ENCODE results near the gene CCND3. TPM values are rescaled to one million over a fixed set of nuclear protein-coding genes. Genes with fewer than 3 reads are reported as not detected.

Gene CCND3
- total and polyA plus RNA-seq, 2 of the 13 experiments (the other 11 are each of a cell fraction or from before 2014, with no cell fraction given): 4.3 to 7.2 TPM

GRCh38 chr6:41940759-41941279 lies 789 bp downstream of the CCND3 start:
- DNase-seq (ENCODE audit: low spot score) (no peak), ATAC-seq (peak; percentile 17), FAIRE-seq (no peak)
- BruUV-seq (replicated peaks): no TSS peak
- Histone ChIP-seq H3K27ac (ENCODE audit: extremely low read length, insufficient read depth, low read length) (no peak overlapping the region), H3K4me3 (replicated peaks in 1 of 3; ENCODE audit: insufficient read depth in 1 of 3, low read depth in 2 of 3, low read length in 3 of 3) (peak overlapping the region; percentile 74 to 91 (median 75)), H2AFZ (ENCODE audit: low read length) (no peak overlapping the region), H3K4me2 (ENCODE audit: low read depth, low read length) (peak overlapping the region; percentile 98), H3K9ac (ENCODE audit: insufficient read depth, low read depth, low read length) (peak overlapping the region; percentile 48), H3K4me1 (ENCODE audit: insufficient read depth, low read length) (peaks cover 37% of the 10 kb centered on the region), H3K79me2 (ENCODE audit: insufficient read depth, low read length) (no peaks in the 10 kb centered on the region), H3K36me3 (replicated peaks in 1 of 2; ENCODE audit: control insufficient read depth in 1 of 2, insufficient read depth in 2 of 2, low read length in 2 of 2) (no peaks in the 10 kb centered on the region; a peak in 1 of 5 replicates), H3K9me3 (ENCODE audit: low read length) (no peaks in the 10 kb centered on the region), H3K27me3 (ENCODE audit: control insufficient read depth in 1 of 2, insufficient read depth in 2 of 2, low read length in 2 of 2) (no peaks in the 10 kb centered on the region), H4K20me1 (ENCODE audit: insufficient read depth, low read length) (peaks cover 4% of the 10 kb centered on the region; the same call in 1 of the 2 replicates)
- ChIA-PET POLR2A (no interaction called here), CTCF (ENCODE audit: low intra/inter-chr PET ratio, low total read pairs) (interaction anchor here (1.6 kb wide), 1 partner anchor 103 kb away, joined by 5 read pairs; no protein-coding TSS in a partner anchor)
- 4% methylated on average over 34 of the region's 38 CpGs for WGBS (ENCODE audit: low lambda C conversion rate)
- intact Hi-C loops (cut with micrococcal nuclease; ENCODE audit: unreplicated experiment): loop anchor here (1.0 to 2.0 kb wide), 3 partner anchors 20 to 103 kb away; partner anchors contain the start of genes BYSL and MED20
- in situ Hi-C loops (cut with HindIII; ENCODE audit: extremely low pct_ligation_motif_present, low pct_unique_long_range_greater_than_20kb): no loop called here
- TF ChIP-seq RFX1 (IDR thresholded peaks at IDR 0.05): no peak
- no peak for TF ChIP-seq CBX2 (IDR thresholded peaks at IDR 0.05; ENCODE audit: low read depth, low read length)
- no peak for TF ChIP-seq CBX2 (CRISPR knock-in tag; IDR thresholded peaks at IDR 0.05; ENCODE audit: low read depth)
- no peak for TF ChIP-seq GATA4 (IDR thresholded peaks at IDR 0.05; ENCODE audit: borderline replicate concordance, low read depth)
- TF ChIP-seq TARDBP (CRISPR knock-in tag; IDR thresholded peaks at IDR 0.05): no peak
- peak; percentile 10; the same call in 1 of the 2 replicates for TF ChIP-seq KAT8 (CRISPR knock-in tag; IDR thresholded peaks at IDR 0.05)
- peak; percentile 55 for TF ChIP-seq ZNF607 (CRISPR knock-in tag; IDR thresholded peaks at IDR 0.05; ENCODE audit: borderline replicate concordance)
- TF ChIP-seq, protein P1, sequence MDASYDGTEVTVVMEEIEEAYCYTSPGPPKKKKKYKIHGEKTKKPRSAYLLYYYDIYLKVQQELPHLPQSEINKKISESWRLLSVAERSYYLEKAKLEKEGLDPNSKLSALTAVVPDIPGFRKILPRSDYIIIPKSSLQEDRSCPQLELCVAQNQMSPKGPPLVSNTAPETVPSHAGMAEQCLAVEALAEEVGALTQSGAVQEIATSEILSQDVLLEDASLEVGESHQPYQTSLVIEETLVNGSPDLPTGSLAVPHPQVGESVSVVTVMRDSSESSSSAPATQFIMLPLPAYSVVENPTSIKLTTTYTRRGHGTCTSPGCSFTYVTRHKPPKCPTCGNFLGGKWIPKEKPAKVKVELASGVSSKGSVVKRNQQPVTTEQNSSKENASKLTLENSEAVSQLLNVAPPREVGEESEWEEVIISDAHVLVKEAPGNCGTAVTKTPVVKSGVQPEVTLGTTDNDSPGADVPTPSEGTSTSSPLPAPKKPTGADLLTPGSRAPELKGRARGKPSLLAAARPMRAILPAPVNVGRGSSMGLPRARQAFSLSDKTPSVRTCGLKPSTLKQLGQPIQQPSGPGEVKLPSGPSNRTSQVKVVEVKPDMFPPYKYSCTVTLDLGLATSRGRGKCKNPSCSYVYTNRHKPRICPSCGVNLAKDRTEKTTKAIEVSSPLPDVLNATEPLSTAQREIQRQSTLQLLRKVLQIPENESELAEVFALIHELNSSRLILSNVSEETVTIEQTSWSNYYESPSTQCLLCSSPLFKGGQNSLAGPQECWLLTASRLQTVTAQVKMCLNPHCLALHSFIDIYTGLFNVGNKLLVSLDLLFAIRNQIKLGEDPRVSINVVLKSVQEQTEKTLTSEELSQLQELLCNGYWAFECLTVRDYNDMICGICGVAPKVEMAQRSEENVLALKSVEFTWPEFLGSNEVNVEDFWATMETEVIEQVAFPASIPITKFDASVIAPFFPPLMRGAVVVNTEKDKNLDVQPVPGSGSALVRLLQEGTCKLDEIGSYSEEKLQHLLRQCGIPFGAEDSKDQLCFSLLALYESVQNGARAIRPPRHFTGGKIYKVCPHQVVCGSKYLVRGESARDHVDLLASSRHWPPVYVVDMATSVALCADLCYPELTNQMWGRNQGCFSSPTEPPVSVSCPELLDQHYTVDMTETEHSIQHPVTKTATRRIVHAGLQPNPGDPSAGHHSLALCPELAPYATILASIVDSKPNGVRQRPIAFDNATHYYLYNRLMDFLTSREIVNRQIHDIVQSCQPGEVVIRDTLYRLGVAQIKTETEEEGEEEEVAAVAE (CRISPR knock-in tag; IDR thresholded peaks at IDR 0.05; ENCODE audit: borderline replicate concordance): peak; percentile 40; the same call in 1 of the 2 replicates
- TF ChIP-seq KDM3A (CRISPR knock-in tag; IDR thresholded peaks at IDR 0.05; ENCODE audit: low read depth): no peak
- TF ChIP-seq, protein P2, sequence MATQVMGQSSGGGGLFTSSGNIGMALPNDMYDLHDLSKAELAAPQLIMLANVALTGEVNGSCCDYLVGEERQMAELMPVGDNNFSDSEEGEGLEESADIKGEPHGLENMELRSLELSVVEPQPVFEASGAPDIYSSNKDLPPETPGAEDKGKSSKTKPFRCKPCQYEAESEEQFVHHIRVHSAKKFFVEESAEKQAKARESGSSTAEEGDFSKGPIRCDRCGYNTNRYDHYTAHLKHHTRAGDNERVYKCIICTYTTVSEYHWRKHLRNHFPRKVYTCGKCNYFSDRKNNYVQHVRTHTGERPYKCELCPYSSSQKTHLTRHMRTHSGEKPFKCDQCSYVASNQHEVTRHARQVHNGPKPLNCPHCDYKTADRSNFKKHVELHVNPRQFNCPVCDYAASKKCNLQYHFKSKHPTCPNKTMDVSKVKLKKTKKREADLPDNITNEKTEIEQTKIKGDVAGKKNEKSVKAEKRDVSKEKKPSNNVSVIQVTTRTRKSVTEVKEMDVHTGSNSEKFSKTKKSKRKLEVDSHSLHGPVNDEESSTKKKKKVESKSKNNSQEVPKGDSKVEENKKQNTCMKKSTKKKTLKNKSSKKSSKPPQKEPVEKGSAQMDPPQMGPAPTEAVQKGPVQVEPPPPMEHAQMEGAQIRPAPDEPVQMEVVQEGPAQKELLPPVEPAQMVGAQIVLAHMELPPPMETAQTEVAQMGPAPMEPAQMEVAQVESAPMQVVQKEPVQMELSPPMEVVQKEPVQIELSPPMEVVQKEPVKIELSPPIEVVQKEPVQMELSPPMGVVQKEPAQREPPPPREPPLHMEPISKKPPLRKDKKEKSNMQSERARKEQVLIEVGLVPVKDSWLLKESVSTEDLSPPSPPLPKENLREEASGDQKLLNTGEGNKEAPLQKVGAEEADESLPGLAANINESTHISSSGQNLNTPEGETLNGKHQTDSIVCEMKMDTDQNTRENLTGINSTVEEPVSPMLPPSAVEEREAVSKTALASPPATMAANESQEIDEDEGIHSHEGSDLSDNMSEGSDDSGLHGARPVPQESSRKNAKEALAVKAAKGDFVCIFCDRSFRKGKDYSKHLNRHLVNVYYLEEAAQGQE (IDR thresholded peaks at IDR 0.05; ENCODE audit: borderline replicate concordance in 1 of 2, low read depth in 1 of 2, low read length in 2 of 2): no peak
- TF ChIP-seq ZNF3 (CRISPR knock-in tag; IDR thresholded peaks at IDR 0.05): no peak
- no peak for TF ChIP-seq ZNF724P (CRISPR knock-in tag; IDR thresholded peaks at IDR 0.05; ENCODE audit: borderline replicate concordance)
- 0 out of 2 replicates have a peak, but pooled peaks have one; percentile 10 for TF ChIP-seq ZBTB7A (CRISPR knock-in tag; IDR thresholded peaks at IDR 0.05)
- TF ChIP-seq, protein P3, sequence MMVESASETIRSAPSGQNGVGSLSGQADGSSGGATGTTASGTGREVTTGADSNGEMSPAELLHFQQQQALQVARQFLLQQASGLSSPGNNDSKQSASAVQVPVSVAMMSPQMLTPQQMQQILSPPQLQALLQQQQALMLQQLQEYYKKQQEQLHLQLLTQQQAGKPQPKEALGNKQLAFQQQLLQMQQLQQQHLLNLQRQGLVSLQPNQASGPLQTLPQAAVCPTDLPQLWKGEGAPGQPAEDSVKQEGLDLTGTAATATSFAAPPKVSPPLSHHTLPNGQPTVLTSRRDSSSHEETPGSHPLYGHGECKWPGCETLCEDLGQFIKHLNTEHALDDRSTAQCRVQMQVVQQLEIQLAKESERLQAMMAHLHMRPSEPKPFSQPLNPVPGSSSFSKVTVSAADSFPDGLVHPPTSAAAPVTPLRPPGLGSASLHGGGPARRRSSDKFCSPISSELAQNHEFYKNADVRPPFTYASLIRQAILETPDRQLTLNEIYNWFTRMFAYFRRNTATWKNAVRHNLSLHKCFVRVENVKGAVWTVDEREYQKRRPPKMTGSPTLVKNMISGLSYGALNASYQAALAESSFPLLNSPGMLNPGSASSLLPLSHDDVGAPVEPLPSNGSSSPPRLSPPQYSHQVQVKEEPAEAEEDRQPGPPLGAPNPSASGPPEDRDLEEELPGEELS (CRISPR knock-in tag; IDR thresholded peaks at IDR 0.05): no peak
